PC-9 (cell line): ENCODE results near the gene PRRC2A. TPM values are rescaled to one million over a fixed set of nuclear protein-coding genes. Genes with fewer than 3 reads are reported as not detected.

ENCODE experiments used
- BruUV-seq: library from RNA; stranded (reverse); fragments of 400-500 nt; replicated peaks from 2 replicates; lab custom pipeline; 2021; lab: Mats Ljungman, UMichigan
- CTCF ChIA-PET: fragments of 300-600 bp; sonication (Branson Sonifier 250); formaldehyde crosslinking; loops from one replicate; lab custom pipeline; 2022; ENCODE audit warnings: antibody characterized with exemption; lab: Charles Lee
- POLR2A ChIA-PET: fragments of 300-600 bp; sonication (Branson Sonifier 250); formaldehyde crosslinking; loops from one replicate; lab custom pipeline; 2022; ENCODE audit warnings: antibody characterized with exemption; ENCODE audit not compliant: unreplicated experiment; lab: Charles Lee
- DNase-seq, 2 experiments: peaks; one replicate each; pipeline versions ENCODE4 v3.0.0 to v3.0.0-alpha.2; 2015 to 2022; ENCODE audit warnings: mixed read lengths in 1 of 2
- H2AFZ ChIP-seq: fragments of 200-600 bp; sonication (generic); 2 replicates; pipeline ENCODE4 v1.8.1; 2017; ENCODE audit warnings: antibody characterized with exemption
- H3F3A ChIP-seq: fragments of 200-600 bp; sonication (generic); 2 replicates; pipeline ENCODE4 v1.8.1; 2017; ENCODE audit warnings: antibody characterized with exemption, mild to moderate bottlenecking, low read depth; ENCODE audit not compliant: insufficient read depth
- H3K27ac ChIP-seq: fragments of 200-600 bp; sonication (generic); 2 replicates; pipeline ENCODE4 v1.6.1; 2016; ENCODE audit warnings: mixed run types
- H3K27me3 ChIP-seq: fragments of 200-600 bp; sonication (generic); 2 replicates; pipeline ENCODE4 v1.6.1; 2016; ENCODE audit warnings: low read depth, mixed run types; ENCODE audit not compliant: insufficient read depth
- H3K36me3 ChIP-seq: fragments of 200-600 bp; sonication (generic); 2 replicates; pipeline ENCODE4 v1.6.1; 2016; ENCODE audit warnings: low read depth, mixed run types
- H3K4me1 ChIP-seq: fragments of 200-600 bp; sonication (generic); replicated peaks from 2 replicates; pipeline ENCODE4 v1.6.1; 2016; ENCODE audit warnings: mixed run types; ENCODE audit not compliant: insufficient read depth
- H3K4me2 ChIP-seq: fragments of 200-600 bp; sonication (generic); 2 replicates; pipeline ENCODE4 v1.6.1; 2017; ENCODE audit warnings: mixed run types
- H3K4me3 ChIP-seq: fragments of 200-600 bp; sonication (generic); 2 replicates; pipeline ENCODE4 v1.6.1; 2016; ENCODE audit warnings: mixed run types
- H3K79me2 ChIP-seq: fragments of 200-600 bp; sonication (generic); 2 replicates; pipeline ENCODE4 v1.6.1; 2017; ENCODE audit warnings: low read depth, mixed run types
- H3K9me2 ChIP-seq: fragments of 200-600 bp; sonication (generic); 2 replicates; pipeline ENCODE4 v1.8.1; 2017; ENCODE audit warnings: mild to moderate bottlenecking; ENCODE audit not compliant: insufficient read depth
- H3K9me3 ChIP-seq: fragments of 200-600 bp; sonication (generic); 2 replicates; pipeline ENCODE4 v1.8.1; 2016; ENCODE audit warnings: low read depth; ENCODE audit not compliant: insufficient read depth
- H4K20me1 ChIP-seq: fragments of 200-600 bp; sonication (generic); 2 replicates; pipeline ENCODE4 v1.8.1; 2017; ENCODE audit not compliant: insufficient read depth
- CTCF ChIP-seq: fragments of 200-600 bp; sonication (generic); conservative IDR thresholded peaks from 2 replicates; pipeline ENCODE4 v1.6.1; 2017; ENCODE audit warnings: mixed run types, antibody characterized with exemption, mild to moderate bottlenecking, moderate library complexity
- EZH2 ChIP-seq: fragments of 200-600 bp; sonication (generic); IDR thresholded peaks from 2 replicates; pipeline ENCODE4 v1.8.0; 2017; ENCODE audit warnings: antibody characterized with exemption, low read depth
- intact Hi-C: fragments of 100-400 bp; cut with micrococcal nuclease; formaldehyde crosslinking; loops from one replicate; pipeline ENCODE4 v1.10.0; 2022; ENCODE audit not compliant: unreplicated experiment
- total RNA-seq: library from RNA; stranded (reverse); gene quantifications from 2 replicates; pipeline ENCODE4 v1.2.3, GENCODE V29; 2021

Gene PRRC2A
- total RNA-seq, 1 experiment from 2014 or later = 192 TPM

GRCh38 chr6:31641370-31641769, 20.9 kb downstream of the PRRC2A start:
- CTCF ChIA-PET = no interaction called here
- no peak overlapping the region for H3K27ac ChIP-seq
- TF ChIP-seq EZH2 = no peak
- no peak for TF ChIP-seq CTCF
- H3K36me3 ChIP-seq = peaks cover 23% of the 10 kb centered on the region
- H3K9me3 ChIP-seq = no peaks in the 10 kb centered on the region
- intact Hi-C loops = no loop called here
- no peaks in the 10 kb centered on the region for H3K79me2 ChIP-seq
- peaks cover 17% of the 10 kb centered on the region; the same call in 1 of the 2 replicates for H4K20me1 ChIP-seq
- no TSS peak for BruUV-seq
- no peaks in the 10 kb centered on the region for H3K4me1 ChIP-seq
- no peak for DNase-seq
- no peak overlapping the region for H3K4me3 ChIP-seq
- no peak overlapping the region for H2AFZ ChIP-seq
- peaks cover 43% of the 10 kb centered on the region; the same call in 1 of the 2 replicates for H3F3A ChIP-seq
- no peaks in the 10 kb centered on the region for H3K9me2 ChIP-seq
- H3K27me3 ChIP-seq = no peaks in the 10 kb centered on the region
- no peak overlapping the region for H3K4me2 ChIP-seq
- POLR2A ChIA-PET = no interaction called here

GRCh38 chr6:31642798-31643570, 22.5 kb downstream of the PRRC2A start:
- Histone ChIP-seq H4K20me1 (peaks cover 13% of the 10 kb centered on the region; the same call in 1 of the 2 replicates), H3F3A (peaks cover 29% of the 10 kb centered on the region; the same call in 1 of the 2 replicates), H3K9me2 (no peaks in the 10 kb centered on the region), H3K4me3 (no peak overlapping the region), H3K9me3 (no peaks in the 10 kb centered on the region), H3K4me2 (no peak overlapping the region), H3K79me2 (no peaks in the 10 kb centered on the region), H3K27ac (no peak overlapping the region), H3K27me3 (no peaks in the 10 kb centered on the region), H3K4me1 (no peaks in the 10 kb centered on the region), H2AFZ (no peak overlapping the region), H3K36me3 (peaks cover 26% of the 10 kb centered on the region)
- CTCF ChIA-PET = no interaction called here
- TF ChIP-seq CTCF (no peak), EZH2 (no peak)
- intact Hi-C loops = no loop called here
- POLR2A ChIA-PET = no interaction called here
- no peak for DNase-seq
- no TSS peak for BruUV-seq

GRCh38 chr6:31643818-31644454, 23.4 kb downstream of the PRRC2A start:
- Histone ChIP-seq H3K4me1 (no peaks in the 10 kb centered on the region), H3K9me2 (no peaks in the 10 kb centered on the region), H2AFZ (no peak overlapping the region), H3K27me3 (no peaks in the 10 kb centered on the region), H3K36me3 (peaks cover 27% of the 10 kb centered on the region), H3K79me2 (peaks cover 4% of the 10 kb centered on the region; the same call in 1 of the 2 replicates), H3K27ac (no peak overlapping the region), H3K4me3 (no peak overlapping the region), H4K20me1 (peaks cover 12% of the 10 kb centered on the region; the same call in 1 of the 2 replicates), H3K4me2 (no peak overlapping the region), H3F3A (peaks cover 20% of the 10 kb centered on the region; the same call in 1 of the 2 replicates), H3K9me3 (no peaks in the 10 kb centered on the region)
- CTCF ChIA-PET = no interaction called here
- intact Hi-C loops = no loop called here
- BruUV-seq = no TSS peak
- DNase-seq = no peak
- no peak for TF ChIP-seq CTCF
- no peak for TF ChIP-seq EZH2
- POLR2A ChIA-PET = no interaction called here
